NT2/D1 (cell line): Measurements from ENCODE around the gene NT5C3B.

Experiments used
- SUZ12 ChIP-seq: IDR thresholded peaks from 2 replicates; pipeline ENCODE4 v1.6.1; 2011; ENCODE audit not compliant: insufficient read length, insufficient read depth; ENCODE audit errors: extremely low read depth
- YY1 ChIP-seq: IDR thresholded peaks from 2 replicates; pipeline ENCODE4 v1.6.1; 2011; ENCODE audit not compliant: insufficient read length, insufficient read depth
- ZNF274 ChIP-seq: IDR thresholded peaks from 2 replicates; pipeline ENCODE4 v1.6.1; 2011; ENCODE audit warnings: mild to moderate bottlenecking, low read depth, low read length

GRCh38 chr17:41813699-41814124, 22.3 kb downstream of the NT5C3B start:
- TF ChIP-seq ZNF274, result no peak
- no peak for TF ChIP-seq YY1
- no peak for TF ChIP-seq SUZ12
